ENCODE results near the gene SNAI3. TPM values are rescaled to one million over a fixed set of nuclear protein-coding genes. Genes with fewer than 3 reads are reported as not detected.

SNAI3 gene
- total RNA-seq, 2 donors from 2014 or later: 0.77 to 2.1 TPM

DNA sequence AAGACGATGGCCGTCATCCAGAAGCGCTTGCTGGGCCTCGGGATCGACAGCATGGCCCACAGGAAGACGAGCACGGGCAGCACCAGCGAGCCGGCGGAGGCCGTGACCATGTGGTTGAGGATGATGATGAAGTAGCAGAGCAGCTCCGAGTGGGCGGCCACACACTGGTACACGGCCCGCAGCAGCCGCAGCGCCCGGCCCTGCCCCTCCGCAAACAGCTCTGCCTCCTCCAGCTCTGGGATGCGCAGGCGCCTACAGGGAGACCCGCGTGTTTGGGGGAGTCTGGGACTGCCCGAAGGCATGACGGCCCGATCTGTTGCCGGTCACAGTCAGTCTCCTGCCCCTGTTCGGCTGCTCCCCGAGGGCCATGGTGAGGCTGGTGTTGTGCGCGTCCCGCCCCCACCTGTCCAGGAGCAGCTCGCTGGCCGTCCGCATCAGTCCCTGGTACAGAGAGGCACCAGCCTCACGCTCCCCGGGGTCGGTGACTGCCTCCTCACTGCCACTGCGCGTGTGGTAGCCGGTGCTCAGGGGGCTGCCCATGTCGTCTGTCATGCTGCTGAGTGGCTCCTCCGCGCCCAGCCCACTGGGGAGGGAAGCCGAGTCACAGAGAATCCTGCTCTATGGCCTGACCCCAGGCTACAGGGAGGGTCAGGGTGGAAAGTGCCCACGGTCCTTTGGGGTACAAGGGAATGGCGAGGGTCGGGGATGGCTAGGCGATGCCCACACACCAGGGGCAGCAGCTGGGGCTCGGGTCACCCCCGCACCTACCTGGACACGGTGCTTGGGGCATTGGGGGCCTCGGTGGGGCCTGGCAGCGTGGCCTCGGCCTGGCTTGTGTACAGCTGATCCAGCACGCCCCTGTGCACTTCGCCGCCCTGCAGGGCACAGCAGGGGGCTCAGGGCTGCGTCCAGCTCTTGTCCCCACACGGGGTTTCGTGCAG is 35.8 kb upstream of the SNAI3 start:
- H3K9me3 Mint-ChIP-seq: no peaks in the 10 kb centered on the region
- H3K4me3 Mint-ChIP-seq: no peak overlapping the region
- Histone ChIP-seq H3K27ac (ENCODE audit: low read depth, low read length) (no peak overlapping the region), H3K4me3 (ENCODE audit: low read length) (no peak overlapping the region), H3K9me3 (ENCODE audit: control insufficient read depth, low read length) (no peaks in the 10 kb centered on the region), H3K4me1 (ENCODE audit: control insufficient read depth, insufficient read depth, low read length) (no peaks in the 10 kb centered on the region), H3K27me3 (ENCODE audit: control insufficient read depth, insufficient read depth, low read length, poor library complexity, severe bottlenecking) (no peaks in the 10 kb centered on the region), H3K9ac (ENCODE audit: extremely low read depth, low read length, poor library complexity, severe bottlenecking) (no peak overlapping the region), H3K36me3 (ENCODE audit: control insufficient read depth, insufficient read depth, low read length) (peaks cover 13% of the 10 kb centered on the region)
- H3K36me3 Mint-ChIP-seq (ENCODE audit: low read depth): peaks cover 28% of the 10 kb centered on the region
- H3K4me1 Mint-ChIP-seq: no peaks in the 10 kb centered on the region
- TF ChIP-seq, protein P1, sequence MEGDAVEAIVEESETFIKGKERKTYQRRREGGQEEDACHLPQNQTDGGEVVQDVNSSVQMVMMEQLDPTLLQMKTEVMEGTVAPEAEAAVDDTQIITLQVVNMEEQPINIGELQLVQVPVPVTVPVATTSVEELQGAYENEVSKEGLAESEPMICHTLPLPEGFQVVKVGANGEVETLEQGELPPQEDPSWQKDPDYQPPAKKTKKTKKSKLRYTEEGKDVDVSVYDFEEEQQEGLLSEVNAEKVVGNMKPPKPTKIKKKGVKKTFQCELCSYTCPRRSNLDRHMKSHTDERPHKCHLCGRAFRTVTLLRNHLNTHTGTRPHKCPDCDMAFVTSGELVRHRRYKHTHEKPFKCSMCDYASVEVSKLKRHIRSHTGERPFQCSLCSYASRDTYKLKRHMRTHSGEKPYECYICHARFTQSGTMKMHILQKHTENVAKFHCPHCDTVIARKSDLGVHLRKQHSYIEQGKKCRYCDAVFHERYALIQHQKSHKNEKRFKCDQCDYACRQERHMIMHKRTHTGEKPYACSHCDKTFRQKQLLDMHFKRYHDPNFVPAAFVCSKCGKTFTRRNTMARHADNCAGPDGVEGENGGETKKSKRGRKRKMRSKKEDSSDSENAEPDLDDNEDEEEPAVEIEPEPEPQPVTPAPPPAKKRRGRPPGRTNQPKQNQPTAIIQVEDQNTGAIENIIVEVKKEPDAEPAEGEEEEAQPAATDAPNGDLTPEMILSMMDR (conservative IDR thresholded peaks at IDR 0.05): no peak
- H3K27ac Mint-ChIP-seq: no peak overlapping the region
- no peaks in the 10 kb centered on the region for H3K27me3 Mint-ChIP-seq (ENCODE audit: insufficient read depth)
- WGBS, 2 experiments (ENCODE audit: insufficient coverage in 1 of 2, insufficient read length in 1 of 2): 95 to 97% methylated on average over 36 to 61 of the region's 61 CpGs
- DNase-seq: no peak

DNA sequence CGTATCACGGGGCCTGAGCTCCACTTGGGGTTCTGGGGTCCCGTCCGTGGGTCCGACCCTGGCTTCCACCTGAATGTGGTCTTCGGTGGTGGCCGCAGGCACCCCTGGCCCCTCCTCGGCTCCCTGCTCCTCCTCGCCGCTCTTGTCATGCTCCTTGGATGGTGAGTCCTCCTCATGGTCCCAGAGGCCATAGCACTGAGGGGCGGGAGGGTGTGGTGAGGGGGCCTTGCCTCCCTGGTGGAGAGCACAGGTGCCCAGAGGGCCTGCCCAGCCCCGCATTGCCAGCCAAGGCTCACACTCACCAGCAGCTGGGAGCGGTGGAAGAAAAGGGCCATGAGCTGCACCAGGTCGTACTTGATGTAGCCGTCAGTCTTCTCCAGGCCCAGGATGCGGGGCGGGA is 34.9 kb upstream of the SNAI3 start:
- H3K4me3 Mint-ChIP-seq: no peak overlapping the region
- H3K36me3 Mint-ChIP-seq (ENCODE audit: low read depth): peaks cover 30% of the 10 kb centered on the region
- H3K4me1 Mint-ChIP-seq: no peaks in the 10 kb centered on the region
- no peak for DNase-seq
- H3K27me3 Mint-ChIP-seq (ENCODE audit: insufficient read depth): no peaks in the 10 kb centered on the region
- no peak overlapping the region for H3K9ac ChIP-seq (ENCODE audit: extremely low read depth, low read length, poor library complexity, severe bottlenecking)
- TF ChIP-seq, protein P1 (conservative IDR thresholded peaks at IDR 0.05): no peak
- peaks cover 15% of the 10 kb centered on the region for H3K36me3 ChIP-seq (ENCODE audit: control insufficient read depth, insufficient read depth, low read length)
- 93 to 98% methylated on average over 12 to 17 of the region's 17 CpGs for WGBS, 2 experiments (ENCODE audit: insufficient coverage in 1 of 2, insufficient read length in 1 of 2)
- H3K4me3 ChIP-seq (ENCODE audit: low read length): no peak overlapping the region
- H3K9me3 Mint-ChIP-seq: no peaks in the 10 kb centered on the region
- H3K4me1 ChIP-seq (ENCODE audit: control insufficient read depth, insufficient read depth, low read length): no peaks in the 10 kb centered on the region
- no peaks in the 10 kb centered on the region for H3K27me3 ChIP-seq (ENCODE audit: control insufficient read depth, insufficient read depth, low read length, poor library complexity, severe bottlenecking)
- no peaks in the 10 kb centered on the region for H3K9me3 ChIP-seq (ENCODE audit: control insufficient read depth, low read length)
- no peak overlapping the region for H3K27ac Mint-ChIP-seq
- no peak overlapping the region for H3K27ac ChIP-seq (ENCODE audit: low read depth, low read length)

DNA sequence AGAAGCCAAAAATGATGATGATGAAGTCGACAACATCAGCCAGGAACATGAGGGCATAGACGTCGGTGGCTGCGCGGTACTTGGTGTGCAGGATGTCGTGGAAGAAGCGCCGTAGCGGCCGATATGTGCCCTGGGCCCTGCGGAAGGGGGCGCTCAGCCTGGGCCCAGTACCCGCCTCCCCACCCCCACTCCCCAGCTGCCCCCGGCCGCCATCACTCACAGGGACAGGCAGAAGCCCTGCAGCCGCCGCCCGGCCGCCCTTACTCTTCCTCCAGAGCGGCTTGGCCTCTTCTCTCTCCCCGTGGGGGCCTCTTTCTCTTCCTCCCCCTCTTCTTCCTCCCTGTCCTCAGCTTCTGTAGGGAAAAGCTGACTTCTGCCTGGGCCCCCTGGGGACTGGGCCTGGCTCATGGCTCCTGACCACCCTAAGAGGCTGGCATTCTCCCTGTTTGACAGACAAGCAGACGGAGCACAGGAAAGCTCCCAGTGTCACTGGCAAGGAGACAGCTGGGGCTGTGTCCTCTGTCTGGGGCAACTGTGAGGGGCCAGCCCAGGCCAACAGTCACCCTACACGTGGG is 34.2 kb upstream of the SNAI3 start:
- TF ChIP-seq, protein P1 (conservative IDR thresholded peaks at IDR 0.05): no peak
- Histone ChIP-seq H3K36me3 (ENCODE audit: control insufficient read depth, insufficient read depth, low read length) (peaks cover 15% of the 10 kb centered on the region), H3K9ac (ENCODE audit: extremely low read depth, low read length, poor library complexity, severe bottlenecking) (no peak overlapping the region), H3K27ac (ENCODE audit: low read depth, low read length) (no peak overlapping the region), H3K27me3 (ENCODE audit: control insufficient read depth, insufficient read depth, low read length, poor library complexity, severe bottlenecking) (no peaks in the 10 kb centered on the region), H3K9me3 (ENCODE audit: control insufficient read depth, low read length) (no peaks in the 10 kb centered on the region), H3K4me1 (ENCODE audit: control insufficient read depth, insufficient read depth, low read length) (no peaks in the 10 kb centered on the region), H3K4me3 (ENCODE audit: low read length) (no peak overlapping the region)
- 93 to 100% methylated on average over 4 to 21 of the region's 23 CpGs for WGBS, 2 experiments (ENCODE audit: insufficient coverage in 1 of 2, insufficient read length in 1 of 2)
- Mint-ChIP-seq H3K36me3 (ENCODE audit: low read depth) (peaks cover 28% of the 10 kb centered on the region), H3K4me3 (no peak overlapping the region), H3K9me3 (no peaks in the 10 kb centered on the region), H3K27ac (no peak overlapping the region), H3K27me3 (ENCODE audit: insufficient read depth) (no peaks in the 10 kb centered on the region), H3K4me1 (no peaks in the 10 kb centered on the region)
- DNase-seq: no peak
